Osteoblast (primary cell): ENCODE results near the gene ERBB4. TPM values are rescaled to one million over a fixed set of nuclear protein-coding genes. Genes with fewer than 3 reads are reported as not detected.

Source experiments
- DNase-seq: peaks from one replicate; pipeline ENCODE4 v3.0.0; 2011; ENCODE audit warnings: low spot score, mixed read lengths; ENCODE audit not compliant: insufficient read length; ENCODE audit errors: missing footprints
- H2AFZ ChIP-seq: 2 replicates; pipeline ENCODE4 v1.6.0; 2011; ENCODE audit warnings: mild to moderate bottlenecking, low read length
- H3K27ac ChIP-seq: 2 replicates; pipeline ENCODE4 v1.5.1; 2011; ENCODE audit warnings: mild to moderate bottlenecking, low read depth, low read length, moderate library complexity
- H3K27me3 ChIP-seq: 2 replicates; pipeline ENCODE4 v1.6.0; 2012; ENCODE audit warnings: mild to moderate bottlenecking, control low read depth, inconsistent platforms, low read length, moderate library complexity; ENCODE audit not compliant: insufficient read depth
- H3K36me3 ChIP-seq: 2 replicates; pipeline ENCODE4 v1.5.1; 2011; ENCODE audit warnings: mild to moderate bottlenecking, low read length, control low read depth, moderate library complexity; ENCODE audit not compliant: insufficient read depth
- H3K4me1 ChIP-seq: 2 replicates; pipeline ENCODE4 v1.5.1; 2011; ENCODE audit warnings: mild to moderate bottlenecking, low read length, control low read depth, moderate library complexity; ENCODE audit not compliant: insufficient read depth
- H3K4me2 ChIP-seq: 2 replicates; pipeline ENCODE4 v1.6.0; 2011; ENCODE audit warnings: mild to moderate bottlenecking, low read length; ENCODE audit not compliant: insufficient read depth
- H3K4me3 ChIP-seq: fragments of 200-600 bp; sonication (generic); 3 replicates; pipeline ENCODE4 v1.5.1; 2012; ENCODE audit warnings: mild to moderate bottlenecking, low read length, inconsistent platforms; ENCODE audit not compliant: insufficient read depth
- H3K79me2 ChIP-seq: 2 replicates; pipeline ENCODE4 v1.6.0; 2012; ENCODE audit warnings: mild to moderate bottlenecking, low read length, control low read depth, inconsistent platforms; ENCODE audit not compliant: insufficient read depth
- H3K9me3 ChIP-seq: 2 replicates; pipeline ENCODE4 v1.5.1; 2011; ENCODE audit warnings: low read depth, low read length, control low read depth
- H4K20me1 ChIP-seq: 2 replicates; pipeline ENCODE4 v1.6.0; 2012; ENCODE audit warnings: mild to moderate bottlenecking, low read length, control low read depth; ENCODE audit not compliant: insufficient read depth
- CTCF ChIP-seq: IDR thresholded peaks from 2 replicates; pipeline ENCODE4 v1.5.1; 2011; ENCODE audit warnings: mild to moderate bottlenecking, low read depth, low read length, moderate library complexity; ENCODE audit errors: extremely low read depth
- total RNA-seq: library from RNA; depleted of rRNA; stranded (reverse); fragments of >200 nt; gene quantifications from 2 replicates; pipeline ENCODE4 v1.2.3, GENCODE V29; 2012

ERBB4 gene
- total RNA-seq, 1 donor, result under 0.01 TPM

- no peaks in the 10 kb centered on the region for H3K79me2 ChIP-seq
- no peaks in the 10 kb centered on the region for H4K20me1 ChIP-seq
- no peak for DNase-seq
- H3K9me3 ChIP-seq, result no peaks in the 10 kb centered on the region
- no peaks in the 10 kb centered on the region for H3K4me1 ChIP-seq
- H3K27ac ChIP-seq, result no peak overlapping the region
- no peaks in the 10 kb centered on the region for H3K27me3 ChIP-seq
- H2AFZ ChIP-seq, result no peak overlapping the region
- H3K36me3 ChIP-seq, result no peaks in the 10 kb centered on the region
- no peak overlapping the region for H3K4me3 ChIP-seq
- no peak for TF ChIP-seq CTCF
- H3K4me2 ChIP-seq, result no peak overlapping the region
Observed at GRCh38 chr2:211405036-211405435, 1133.6 kb downstream of the ERBB4 start.

- H3K4me2 ChIP-seq, result no peak overlapping the region
- no peak for DNase-seq
- no peaks in the 10 kb centered on the region for H4K20me1 ChIP-seq
- TF ChIP-seq CTCF, result no peak
- no peaks in the 10 kb centered on the region for H3K79me2 ChIP-seq
- no peaks in the 10 kb centered on the region for H3K36me3 ChIP-seq
- no peaks in the 10 kb centered on the region for H3K9me3 ChIP-seq
- H3K27ac ChIP-seq, result no peak overlapping the region
- no peak overlapping the region for H2AFZ ChIP-seq
- no peaks in the 10 kb centered on the region for H3K4me1 ChIP-seq
- H3K27me3 ChIP-seq, result no peaks in the 10 kb centered on the region
- H3K4me3 ChIP-seq, result no peak overlapping the region
Observed at GRCh38 chr2:211404098-211404497, 1134.5 kb downstream of the ERBB4 start.

- Histone ChIP-seq H3K27ac (no peak overlapping the region), H3K4me3 (no peak overlapping the region), H3K36me3 (no peaks in the 10 kb centered on the region), H2AFZ (no peak overlapping the region), H3K79me2 (no peaks in the 10 kb centered on the region), H3K9me3 (no peaks in the 10 kb centered on the region), H4K20me1 (no peaks in the 10 kb centered on the region), H3K27me3 (no peaks in the 10 kb centered on the region), H3K4me1 (no peaks in the 10 kb centered on the region), H3K4me2 (no peak overlapping the region)
- DNase-seq, result no peak
- no peak for TF ChIP-seq CTCF
Observed at GRCh38 chr2:211401328-211401727, 1137.3 kb downstream of the ERBB4 start.

- no peak overlapping the region for H3K4me3 ChIP-seq
- no peak overlapping the region for H3K27ac ChIP-seq
- TF ChIP-seq CTCF, result no peak
- no peak for DNase-seq
- no peaks in the 10 kb centered on the region for H3K4me1 ChIP-seq
- no peak overlapping the region for H2AFZ ChIP-seq
- no peaks in the 10 kb centered on the region for H4K20me1 ChIP-seq
- H3K27me3 ChIP-seq, result no peaks in the 10 kb centered on the region
- H3K4me2 ChIP-seq, result no peak overlapping the region
- no peaks in the 10 kb centered on the region for H3K36me3 ChIP-seq
- no peaks in the 10 kb centered on the region for H3K79me2 ChIP-seq
- H3K9me3 ChIP-seq, result no peaks in the 10 kb centered on the region
Observed at GRCh38 chr2:211397764-211398163, 1140.8 kb downstream of the ERBB4 start.
